Muscle of leg (tissue), 11 donors: ENCODE measurements around the gene TBX10. TPM values are rescaled to one million over a fixed set of nuclear protein-coding genes. Genes with fewer than 3 reads are reported as not detected.
"Not testable (repeated sequence)": the region's sequence is repeated elsewhere in the genome, so short reads cannot be mapped to it uniquely, and the experiment has no call there.

ENCODE experiments used
- DNase-seq: peaks from one replicate; pipeline ENCODE4 v3.0.0; 2013
- H3K27ac ChIP-seq: one replicate; pipeline ENCODE4 v1.5.1; 2013; ENCODE audit warnings: mild to moderate bottlenecking, low read length, control low read depth
- H3K27me3 ChIP-seq: one replicate; pipeline ENCODE4 v1.6.1; 2013; ENCODE audit warnings: low read length; ENCODE audit not compliant: control insufficient read depth, insufficient read depth
- H3K36me3 ChIP-seq: one replicate; pipeline ENCODE4 v1.6.1; 2013; ENCODE audit warnings: low read length; ENCODE audit not compliant: control insufficient read depth, insufficient read depth
- H3K4me1 ChIP-seq: one replicate; pipeline ENCODE4 v1.6.1; 2013; ENCODE audit warnings: low read length; ENCODE audit not compliant: control insufficient read depth, insufficient read depth
- H3K4me3 ChIP-seq: one replicate; pipeline ENCODE4 v1.5.1; 2013; ENCODE audit warnings: low read length, control low read depth
- H3K9me3 ChIP-seq: replicated peaks from 2 replicates; pipeline ENCODE4 v1.6.1; 2013; ENCODE audit warnings: low read depth, low read length; ENCODE audit not compliant: control insufficient read depth
- WGBS: methylation state at CpG from one replicate; pipeline ENCODE4 v1.1.5; 2013; ENCODE audit warnings: missing lambda C conversion rate; ENCODE audit not compliant: insufficient coverage; 5-methylcytosine and 5-hydroxymethylcytosine counted together
- polyA plus RNA-seq, 8 donors: library from polyadenylated mRNA; unstranded; fragments of 120-200 nt; gene quantifications; one replicate each; pipeline versions ENCODE4 v1.2.1 to v1.2.3, GENCODE V29; 2013; ENCODE audit warnings: inconsistent platforms in 1 of 8, low replicate concordance in 1 of 8; ENCODE audit not compliant: insufficient read length in 8 of 8, insufficient read depth in 1 of 8
- total RNA-seq: library from RNA; stranded (reverse); fragments of 120-200 nt; gene quantifications from one replicate; pipeline ENCODE4 v1.2.4, GENCODE V29; 2013

TBX10 gene
- total and polyA plus RNA-seq, 9 donors = 0.40 TPM; not detected in 8

GRCh38 chr11:67606492-67607295 lies 32.9 kb downstream of the TBX10 start, which contains the start of gene NDUFV1:
TSS of gene NDUFV1 (plus strand) at chr11:67606936. CDS start at chr11:67607005, 69 bp downstream.
- Histone ChIP-seq H3K27ac (peak within 1 kb of the TSS; percentile 62), H3K4me1 (peaks cover 17% of the 10 kb centered on the region), H3K27me3 (peaks cover 7% of the 10 kb centered on the region), H3K36me3 (peaks cover 32% of the 10 kb centered on the region), H3K9me3 (no peaks in the 10 kb centered on the region), H3K4me3 (peak within 1 kb of the TSS; percentile 100)
- under 1% methylated on average over 61 of the region's 69 CpGs for WGBS
- DNase-seq = peak; percentile 99

GRCh38 chr11:67606093-67606491 lies 33.5 kb downstream of the TBX10 start:
- Histone ChIP-seq H3K27me3 (peaks cover 8% of the 10 kb centered on the region), H3K4me1 (peaks cover 17% of the 10 kb centered on the region), H3K9me3 (no peaks in the 10 kb centered on the region), H3K4me3 (peak overlapping the region; percentile 100), H3K36me3 (peaks cover 26% of the 10 kb centered on the region), H3K27ac (no peak overlapping the region)
- peak; percentile 31 for DNase-seq
- 41% methylated on average over 15 of the region's 17 CpGs for WGBS

- Histone ChIP-seq H3K27ac (no peak overlapping the region), H3K4me3 (no peak overlapping the region)
- peak; percentile 7 for DNase-seq
These were observed 34.1 kb downstream of the TBX10 start for GRCh38 chr11:67605231-67606011.

GRCh38 chr11:67604815-67605214 lies 34.7 kb downstream of the TBX10 start:
- H3K27me3 ChIP-seq = peaks cover 16% of the 10 kb centered on the region
- H3K4me1 ChIP-seq = peaks cover 17% of the 10 kb centered on the region
- DNase-seq = peak; percentile 5
- no peak overlapping the region for H3K4me3 ChIP-seq
- H3K9me3 ChIP-seq = no peaks in the 10 kb centered on the region
- no peak overlapping the region for H3K27ac ChIP-seq
- peaks cover 16% of the 10 kb centered on the region for H3K36me3 ChIP-seq
- WGBS = 88% methylated on average over 2 of the region's 2 CpGs

More at GRCh38 chr11:67605231-67606011, 34.1 kb downstream of the TBX10 start:
- Histone ChIP-seq H3K27me3 (peaks cover 12% of the 10 kb centered on the region), H3K36me3 (peaks cover 19% of the 10 kb centered on the region), H3K9me3 (no peaks in the 10 kb centered on the region), H3K4me1 (peaks cover 17% of the 10 kb centered on the region)
- 55% methylated on average over 6 of the region's 11 CpGs for WGBS

GRCh38 chr11:67604119-67604518 lies 35.4 kb downstream of the TBX10 start:
- peaks cover 10% of the 10 kb centered on the region for H3K36me3 ChIP-seq
- 37% methylated on average over 2 of the region's 4 CpGs for WGBS
- not testable (repeated sequence) for H3K9me3 ChIP-seq, H3K27ac ChIP-seq, H3K4me3 ChIP-seq, DNase-seq
- H3K4me1 ChIP-seq = peaks cover 17% of the 10 kb centered on the region
- peaks cover 16% of the 10 kb centered on the region for H3K27me3 ChIP-seq

- no peak overlapping the region for H3K27ac ChIP-seq
- H3K9me3 ChIP-seq = no peaks in the 10 kb centered on the region
- 87% methylated on average over 6 of the region's 7 CpGs for WGBS
- no peaks in the 10 kb centered on the region for H3K36me3 ChIP-seq
- peaks cover under 1% of the 10 kb centered on the region for H3K4me1 ChIP-seq
- H3K27me3 ChIP-seq = peaks cover 16% of the 10 kb centered on the region
- H3K4me3 ChIP-seq = no peak overlapping the region
- DNase-seq = no peak
These were observed 38.5 kb downstream of the TBX10 start for GRCh38 chr11:67601098-67601497.

GRCh38 chr11:67600324-67601029 lies 39.1 kb downstream of the TBX10 start:
- no peaks in the 10 kb centered on the region for H3K36me3 ChIP-seq
- no peak overlapping the region for H3K4me3 ChIP-seq
- peaks cover 16% of the 10 kb centered on the region for H3K27me3 ChIP-seq
- no peak overlapping the region for H3K27ac ChIP-seq
- no peaks in the 10 kb centered on the region for H3K9me3 ChIP-seq
- no peaks in the 10 kb centered on the region for H3K4me1 ChIP-seq
- 15% methylated on average over 4 of the region's 7 CpGs for WGBS
- DNase-seq = no peak

GRCh38 chr11:67599149-67599548 lies 40.4 kb downstream of the TBX10 start:
- Histone ChIP-seq H3K36me3 (no peaks in the 10 kb centered on the region), H3K4me1 (no peaks in the 10 kb centered on the region), H3K9me3 (no peaks in the 10 kb centered on the region), H3K4me3 (no peak overlapping the region), H3K27me3 (peaks cover 13% of the 10 kb centered on the region), H3K27ac (no peak overlapping the region)
- no peak for DNase-seq
- no CpG with 5 or more reads among the region's 1 CpG for WGBS

- DNase-seq = not testable (repeated sequence)
These were observed 41.6 kb downstream of the TBX10 start for GRCh38 chr11:67597963-67598362.

GRCh38 chr11:67597458-67597857 lies 42.1 kb downstream of the TBX10 start:
- not testable (repeated sequence) for H3K36me3 ChIP-seq, H3K9me3 ChIP-seq, H3K4me1 ChIP-seq, H3K4me3 ChIP-seq, H3K27ac ChIP-seq, H3K27me3 ChIP-seq, DNase-seq
- WGBS = no CpG with 5 or more reads among the region's 3 CpGs

More at GRCh38 chr11:67597963-67598362, 41.6 kb downstream of the TBX10 start:
- not testable (repeated sequence) for H3K36me3 ChIP-seq, H3K9me3 ChIP-seq, H3K27ac ChIP-seq, H3K4me3 ChIP-seq, H3K4me1 ChIP-seq
- peaks cover 13% of the 10 kb centered on the region for H3K27me3 ChIP-seq
- 94% methylated on average over 8 of the region's 26 CpGs for WGBS
